Epithelial cell of prostate (primary cell): Measurements from ENCODE around the gene CCDC57.

ENCODE experiments used
- DNase-seq: peaks from one replicate; pipeline ENCODE4 v3.0.0-alpha.2; 2011; ENCODE audit warnings: low read depth, low spot score
- H3K27ac ChIP-seq: fragments of 450-650 bp; 2 replicates; pipeline ENCODE4 v1.5.1; 2017; ENCODE audit warnings: mild to moderate bottlenecking

Gene CCDC57

DNA sequence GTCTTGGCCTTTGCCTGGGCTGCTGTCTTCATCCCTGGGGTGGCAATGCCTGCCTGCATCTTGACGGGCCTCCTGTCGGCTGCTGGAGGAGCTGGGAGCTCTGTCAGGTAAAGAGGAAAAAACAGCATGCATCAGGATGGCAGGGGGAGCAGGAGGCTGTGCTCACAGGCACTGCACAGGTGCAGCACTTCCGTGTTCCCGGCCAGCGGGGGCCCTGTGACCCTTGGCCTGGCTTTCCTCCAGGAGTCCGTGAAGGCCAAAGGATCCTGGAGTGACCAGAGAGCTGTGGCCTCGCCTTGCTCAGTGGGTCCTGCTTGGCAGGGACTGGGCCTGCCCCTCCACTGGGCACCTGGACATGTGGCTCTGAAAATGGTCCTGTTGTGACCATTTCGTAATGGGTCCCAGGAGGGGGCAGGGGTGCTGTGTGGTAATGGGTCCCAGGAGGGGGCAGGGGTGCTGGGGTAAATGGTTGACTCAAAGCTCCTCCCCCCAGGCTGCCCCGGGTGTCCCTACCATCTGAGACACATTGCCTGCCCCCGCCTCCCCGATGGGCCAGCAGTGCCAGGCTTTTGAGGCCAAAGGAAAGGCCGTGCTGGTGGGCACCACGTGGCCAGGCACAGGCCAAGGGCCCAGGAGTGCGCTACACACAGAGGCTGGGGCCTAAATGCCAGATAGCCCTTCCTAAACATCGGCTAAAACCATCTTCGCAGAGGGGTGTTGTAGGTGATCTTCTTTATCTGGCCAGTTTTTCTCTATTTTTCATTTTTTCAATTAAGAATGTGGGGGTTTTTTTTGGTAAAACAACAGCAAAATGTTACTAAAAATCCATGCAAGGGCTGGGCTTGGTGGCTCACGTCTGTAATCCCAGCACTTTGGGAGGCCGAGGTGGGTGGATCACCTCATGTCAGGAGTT, 110.6 kb downstream of the CCDC57 start:
- H3K27ac ChIP-seq: no peak overlapping the region
- no peak for DNase-seq

DNA sequence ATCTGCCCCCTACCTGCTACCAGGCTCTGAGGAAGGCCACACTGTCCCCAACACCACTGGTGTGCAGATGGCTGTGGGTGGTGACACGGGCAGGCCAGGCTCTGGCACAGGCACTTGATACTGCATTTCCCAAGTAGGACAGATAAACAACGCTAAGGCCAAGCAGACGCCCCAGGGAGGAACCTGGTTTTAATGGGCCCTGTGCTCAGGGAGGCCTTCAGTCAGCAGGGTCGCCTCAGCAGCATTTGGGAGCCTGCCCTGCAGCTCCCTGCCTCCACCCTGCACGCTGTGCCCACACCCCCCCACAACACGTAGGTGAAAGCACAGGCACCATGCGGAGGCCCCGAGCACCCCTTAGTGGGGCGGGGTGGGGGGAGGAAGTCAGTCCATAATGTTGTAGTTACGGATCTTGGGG, 111.3 kb downstream of the CCDC57 start:
- no peak for DNase-seq
- no peak overlapping the region for H3K27ac ChIP-seq

GRCh38 chr17:82100502-82101298, 111.9 kb downstream of the CCDC57 start:
- no peak for DNase-seq
- no peak overlapping the region for H3K27ac ChIP-seq

DNA sequence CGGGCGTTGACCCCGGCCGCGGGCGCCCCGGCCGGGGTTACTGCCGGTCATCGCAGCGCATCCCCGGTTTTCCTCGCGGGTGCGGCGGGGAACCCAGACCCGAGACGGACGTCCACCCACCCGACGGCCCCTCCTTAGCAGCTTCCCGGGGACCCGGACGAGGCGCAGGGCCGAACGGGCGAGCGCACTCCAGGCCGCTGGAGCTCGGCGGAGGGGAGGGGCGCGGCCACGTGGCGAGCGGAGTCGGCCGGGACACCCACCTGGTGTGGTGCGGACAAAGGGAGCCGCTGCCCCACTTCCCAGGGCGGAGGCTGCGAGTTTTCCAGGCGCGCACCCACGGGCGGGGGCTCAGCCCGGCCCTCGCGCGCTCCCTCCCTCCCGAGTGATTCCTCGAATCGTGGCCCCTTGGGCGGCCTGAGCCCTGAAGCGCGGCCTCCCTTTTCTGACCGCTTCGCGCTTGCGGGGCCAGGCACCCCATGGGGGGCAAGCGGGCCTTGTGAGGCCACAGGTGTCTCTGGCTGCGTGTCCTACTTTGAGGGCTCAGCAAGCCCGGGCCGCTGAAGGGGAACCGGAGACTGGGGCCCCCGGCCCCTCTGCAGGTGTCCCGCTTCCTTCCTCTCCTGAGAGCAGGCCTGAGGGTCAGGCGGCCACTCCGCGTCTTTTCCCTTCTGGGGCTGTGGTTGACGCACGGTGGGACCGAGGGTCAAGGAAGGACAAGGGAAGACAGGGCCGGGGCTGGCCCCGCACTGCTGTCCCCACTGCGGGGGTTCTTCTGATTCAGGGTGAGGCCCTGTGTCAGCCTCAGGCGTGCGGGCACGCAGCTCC, 113.5 kb downstream of the CCDC57 start:
- no peak for DNase-seq
- peak overlapping the region; percentile 79 for H3K27ac ChIP-seq

DNA sequence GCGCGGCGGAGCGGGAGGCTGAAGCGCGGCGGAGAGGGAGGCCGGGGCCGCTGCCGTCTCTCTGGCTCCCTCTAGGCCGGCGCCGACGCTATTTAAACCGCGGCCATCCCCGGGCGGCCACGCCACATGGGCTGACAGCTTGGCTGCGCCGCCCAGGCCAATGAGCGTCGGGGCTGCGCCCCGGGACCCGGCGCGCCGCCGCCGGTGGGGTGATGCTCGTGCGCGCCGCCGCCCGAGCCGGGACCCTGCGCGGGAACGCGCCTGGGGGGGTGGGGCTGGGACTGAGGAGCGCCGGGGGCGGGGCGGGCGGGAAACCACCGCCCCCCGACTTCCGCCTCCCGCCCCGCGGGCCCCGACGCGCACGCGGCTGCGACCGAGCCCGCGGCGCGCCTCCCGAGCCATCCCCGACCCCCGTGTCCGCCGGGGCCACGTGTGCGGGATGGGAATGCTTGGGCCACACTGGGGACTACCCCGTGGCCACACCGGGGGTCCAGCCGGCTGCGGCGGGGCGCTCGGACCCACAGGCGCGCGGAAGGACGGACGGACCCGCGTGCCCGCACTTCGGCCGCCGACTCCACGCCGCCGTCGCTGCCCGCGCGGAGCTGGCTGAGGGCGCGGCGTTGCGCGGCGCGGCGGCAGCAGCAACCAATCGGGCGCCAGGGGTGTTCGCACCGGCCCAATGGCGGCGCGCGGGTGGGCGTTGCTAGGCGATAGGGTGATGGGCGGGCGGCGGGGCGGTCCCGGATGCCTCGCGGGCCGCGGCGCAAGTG, 114.3 kb downstream of the CCDC57 start, which contains the start of gene FASN:
TSS of gene FASN (minus strand) at position 68 of the 770 bp plus-strand sequence. CDS start 1,791 bp downstream, outside the sequence.
- peak; percentile 74 for DNase-seq
- H3K27ac ChIP-seq: peak within 1 kb of the TSS; percentile 79

- peak overlapping the region; percentile 79 for H3K27ac ChIP-seq
- no peak for DNase-seq
Observed at GRCh38 chr17:82097919-82098168, 114.8 kb downstream of the CCDC57 start.

DNA sequence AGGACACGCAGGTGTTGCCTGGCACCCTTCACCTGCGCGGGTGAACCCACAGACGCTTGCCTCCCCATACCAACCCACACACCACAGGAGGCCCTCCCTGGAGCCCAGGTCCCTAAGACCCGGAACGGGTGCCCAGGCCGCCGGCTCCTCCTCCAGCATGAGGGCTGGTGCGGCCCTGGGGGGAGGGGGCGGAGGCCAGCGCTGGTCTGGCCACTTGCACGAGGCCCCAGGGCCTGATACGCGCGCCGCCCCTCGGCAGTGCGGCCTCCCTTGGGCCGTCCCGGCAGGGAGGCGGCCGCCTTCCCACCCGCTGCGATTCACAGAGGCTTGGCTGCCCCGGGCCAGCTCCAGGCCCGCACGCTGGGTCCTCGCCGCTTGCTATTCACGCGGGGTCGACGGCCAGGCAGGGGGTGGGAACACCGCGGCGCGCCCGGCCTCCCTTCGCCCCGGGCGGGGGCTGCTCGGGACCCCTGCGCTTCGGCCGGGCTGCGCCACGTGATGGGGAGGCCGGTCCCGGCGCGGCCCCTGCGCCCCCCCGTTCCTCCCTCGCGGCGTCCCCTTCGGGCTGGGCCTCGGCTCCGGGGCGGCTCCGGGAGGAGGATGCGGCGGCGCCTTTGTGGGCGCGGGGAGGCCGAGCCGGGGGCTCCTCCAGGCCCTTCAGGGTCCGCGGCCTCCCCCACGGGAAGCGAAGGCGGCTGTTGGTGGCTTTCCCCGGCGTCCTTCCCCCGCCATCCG, 115.3 kb downstream of the CCDC57 start:
- no peak for DNase-seq
- peak overlapping the region; percentile 79 for H3K27ac ChIP-seq

- DNase-seq: no peak
Observed at GRCh38 chr17:82096709-82097183, 115.9 kb downstream of the CCDC57 start.

GRCh38 chr17:82095777-82096708, 116.6 kb downstream of the CCDC57 start:
- H3K27ac ChIP-seq: peak overlapping the region; percentile 79
- no peak for DNase-seq

More at GRCh38 chr17:82096709-82097183, 115.9 kb downstream of the CCDC57 start:
- H3K27ac ChIP-seq: peak overlapping the region; percentile 79

- H3K27ac ChIP-seq: no peak overlapping the region
- no peak for DNase-seq
Observed at GRCh38 chr17:82094931-82095776, 117.5 kb downstream of the CCDC57 start.

- DNase-seq: no peak
Observed at GRCh38 chr17:82092995-82093751, 119.5 kb downstream of the CCDC57 start.

GRCh38 chr17:82092628-82092994, 120.0 kb downstream of the CCDC57 start:
- DNase-seq: no peak

More at GRCh38 chr17:82092995-82093751, 119.5 kb downstream of the CCDC57 start:
- H3K27ac ChIP-seq: no peak overlapping the region

GRCh38 chr17:82092094-82092586, 120.5 kb downstream of the CCDC57 start:
- H3K27ac ChIP-seq: no peak overlapping the region
- no peak for DNase-seq

More at GRCh38 chr17:82092628-82092994, 120.0 kb downstream of the CCDC57 start:
- H3K27ac ChIP-seq: no peak overlapping the region

DNA sequence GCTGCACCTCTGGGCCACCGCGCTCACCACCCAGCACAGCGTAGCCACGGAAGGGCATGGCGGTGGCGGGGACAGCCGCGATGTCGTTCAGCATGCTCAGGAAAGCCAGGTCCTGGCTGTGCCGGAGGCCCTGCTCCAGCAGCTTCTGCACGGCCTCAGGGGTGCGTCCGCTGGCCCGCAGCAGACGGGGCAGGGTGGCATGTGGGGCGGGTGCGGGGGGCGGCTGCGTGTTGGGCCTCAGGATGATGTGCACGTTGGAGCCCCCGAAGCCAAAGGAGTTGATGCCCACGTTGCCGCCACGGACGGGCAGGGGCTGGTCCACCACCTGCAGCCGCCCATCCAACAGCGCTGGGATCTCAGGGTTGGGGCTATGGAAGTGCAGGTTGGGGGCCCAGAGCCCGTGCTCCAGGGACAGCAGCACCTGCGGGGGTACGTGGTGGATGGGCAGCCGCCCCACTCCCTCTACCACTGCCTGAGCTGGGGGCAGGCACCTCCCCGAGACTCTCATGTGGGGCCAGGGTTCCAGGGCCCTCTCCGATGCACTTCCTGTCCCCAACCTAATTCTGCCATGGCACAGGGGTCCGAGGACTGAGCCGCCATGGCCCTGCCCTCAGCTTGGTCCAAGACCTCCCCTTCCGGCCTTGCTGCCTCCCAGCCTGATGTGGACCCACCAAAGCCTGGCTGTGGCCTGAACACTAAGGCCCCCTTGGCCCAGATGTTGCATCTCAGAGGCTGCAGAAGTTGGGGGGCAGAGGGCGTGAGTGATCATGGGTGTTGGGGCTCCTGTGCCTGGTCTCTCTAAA, 121.2 kb downstream of the CCDC57 start:
- DNase-seq: no peak
- no peak overlapping the region for H3K27ac ChIP-seq

GRCh38 chr17:82090549-82091263, 121.9 kb downstream of the CCDC57 start:
- no peak overlapping the region for H3K27ac ChIP-seq
- no peak for DNase-seq
